GM21381 (cell line): Measurements from ENCODE around the gene S100A1.
"Not testable (repeated sequence)": the region's sequence is repeated elsewhere in the genome, so short reads cannot be mapped to it uniquely, and the experiment has no call there.

Source experiments
- ATAC-seq: cut with Tn5 transposase; IDR thresholded peaks from one replicate; pipeline ENCODE4 v1.9.1; 2021; ENCODE audit warnings: mild to moderate bottlenecking, moderate library complexity; ENCODE audit not compliant: unreplicated experiment

Gene S100A1

GRCh38 chr1:153629971-153630370 lies 1.7 kb downstream of the S100A1 start:
- no peak for ATAC-seq

- ATAC-seq = no peak
These were observed 2.1 kb downstream of the S100A1 start for GRCh38 chr1:153630384-153630783.

GRCh38 chr1:153631047-153632022 lies 3.1 kb downstream of the S100A1 start:
- ATAC-seq = no peak

- no peak for ATAC-seq
These were observed 5.0 kb downstream of the S100A1 start for GRCh38 chr1:153633161-153633753.

- peak; percentile 90 for ATAC-seq
These were observed 5.8 kb downstream of the S100A1 start, which contains the start of gene CHTOP for GRCh38 chr1:153633754-153634665. Gene CHTOP, plus strand, starts transcription at chr1:153634066. Its CDS starts 2,523 bp downstream, at chr1:153636589.

GRCh38 chr1:153635872-153636271 lies 7.6 kb downstream of the S100A1 start:
- ATAC-seq = no peak

- ATAC-seq = no peak
These were observed 8.1 kb downstream of the S100A1 start for GRCh38 chr1:153636312-153636711.

GRCh38 chr1:153638261-153638660 lies 10.0 kb downstream of the S100A1 start:
- no peak for ATAC-seq

- no peak for ATAC-seq
These were observed 11.0 kb downstream of the S100A1 start for GRCh38 chr1:153639280-153639679.

GRCh38 chr1:153640213-153640612 lies 12.0 kb downstream of the S100A1 start:
- not testable (repeated sequence) for ATAC-seq

GRCh38 chr1:153640861-153641260 lies 12.6 kb downstream of the S100A1 start:
- no peak for ATAC-seq

GRCh38 chr1:153642161-153642560 lies 13.9 kb downstream of the S100A1 start:
- ATAC-seq = no peak

- no peak for ATAC-seq
These were observed 14.9 kb downstream of the S100A1 start for GRCh38 chr1:153643100-153643499.

- ATAC-seq = no peak
These were observed 15.6 kb downstream of the S100A1 start for GRCh38 chr1:153643816-153644215.

GRCh38 chr1:153646672-153647345 lies 18.6 kb downstream of the S100A1 start:
- ATAC-seq = no peak

GRCh38 chr1:153647346-153647714 lies 19.1 kb downstream of the S100A1 start:
- no peak for ATAC-seq

- no peak for ATAC-seq
These were observed 19.9 kb downstream of the S100A1 start for GRCh38 chr1:153648000-153648643.

GRCh38 chr1:153649137-153649862 lies 21.1 kb downstream of the S100A1 start:
- ATAC-seq = no peak

- ATAC-seq = no peak
These were observed 21.6 kb downstream of the S100A1 start for GRCh38 chr1:153649863-153650235.
